ENCODE measurements around the gene AHNAK. TPM values are rescaled to one million over a fixed set of nuclear protein-coding genes. Genes with fewer than 3 reads are reported as not detected.

The AHNAK gene
- total and polyA plus RNA-seq, 9 donors, result 114 to 699 (median 540) TPM

DNA sequence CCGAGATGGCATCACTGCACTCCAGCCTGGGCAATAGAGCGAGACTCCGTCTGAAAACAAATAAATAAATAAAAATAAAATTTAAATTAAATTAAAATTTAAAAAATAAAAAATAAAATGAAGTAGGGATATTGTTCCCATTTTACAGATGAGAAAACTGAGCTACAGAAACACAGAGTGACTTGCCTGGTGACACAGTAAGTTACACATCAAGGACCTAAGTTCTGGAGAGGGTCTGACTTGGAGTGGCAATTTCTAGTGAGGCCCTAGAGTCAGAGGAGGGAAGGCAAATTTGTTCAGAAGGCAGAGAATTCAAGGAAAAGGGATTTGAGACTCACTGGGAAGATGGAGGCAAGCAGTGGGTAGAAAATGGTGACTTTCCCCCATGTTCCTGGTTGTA lies 125.7 kb downstream of the AHNAK start:
- Histone ChIP-seq H3K4me3 (no peak overlapping the region), H3K9me3 (no peaks in the 10 kb centered on the region), H3K27me3 (no peaks in the 10 kb centered on the region), H3K36me3 (no peaks in the 10 kb centered on the region), H3K27ac (no peak overlapping the region), H3K4me1 (ENCODE audit: insufficient read depth) (peaks cover 15% of the 10 kb centered on the region)
- TF ChIP-seq EP300 (IDR thresholded peaks at IDR 0.05), result no peak
- TF ChIP-seq, protein P1, sequence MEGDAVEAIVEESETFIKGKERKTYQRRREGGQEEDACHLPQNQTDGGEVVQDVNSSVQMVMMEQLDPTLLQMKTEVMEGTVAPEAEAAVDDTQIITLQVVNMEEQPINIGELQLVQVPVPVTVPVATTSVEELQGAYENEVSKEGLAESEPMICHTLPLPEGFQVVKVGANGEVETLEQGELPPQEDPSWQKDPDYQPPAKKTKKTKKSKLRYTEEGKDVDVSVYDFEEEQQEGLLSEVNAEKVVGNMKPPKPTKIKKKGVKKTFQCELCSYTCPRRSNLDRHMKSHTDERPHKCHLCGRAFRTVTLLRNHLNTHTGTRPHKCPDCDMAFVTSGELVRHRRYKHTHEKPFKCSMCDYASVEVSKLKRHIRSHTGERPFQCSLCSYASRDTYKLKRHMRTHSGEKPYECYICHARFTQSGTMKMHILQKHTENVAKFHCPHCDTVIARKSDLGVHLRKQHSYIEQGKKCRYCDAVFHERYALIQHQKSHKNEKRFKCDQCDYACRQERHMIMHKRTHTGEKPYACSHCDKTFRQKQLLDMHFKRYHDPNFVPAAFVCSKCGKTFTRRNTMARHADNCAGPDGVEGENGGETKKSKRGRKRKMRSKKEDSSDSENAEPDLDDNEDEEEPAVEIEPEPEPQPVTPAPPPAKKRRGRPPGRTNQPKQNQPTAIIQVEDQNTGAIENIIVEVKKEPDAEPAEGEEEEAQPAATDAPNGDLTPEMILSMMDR (IDR thresholded peaks at IDR 0.05), result no peak
- TF ChIP-seq POLR2A (IDR thresholded peaks at IDR 0.05), result no peak
- intact Hi-C loops (cut with DNase I), result loop anchor here in 1 of 4 donors (10.0 kb wide), 1 partner anchor 274 kb away; no protein-coding TSS in a partner anchor
- 94 to 97% (median 96%) methylated on average over 3 of the region's 3 CpGs for WGBS, 3 donors
- DNase-seq, result no peak

DNA sequence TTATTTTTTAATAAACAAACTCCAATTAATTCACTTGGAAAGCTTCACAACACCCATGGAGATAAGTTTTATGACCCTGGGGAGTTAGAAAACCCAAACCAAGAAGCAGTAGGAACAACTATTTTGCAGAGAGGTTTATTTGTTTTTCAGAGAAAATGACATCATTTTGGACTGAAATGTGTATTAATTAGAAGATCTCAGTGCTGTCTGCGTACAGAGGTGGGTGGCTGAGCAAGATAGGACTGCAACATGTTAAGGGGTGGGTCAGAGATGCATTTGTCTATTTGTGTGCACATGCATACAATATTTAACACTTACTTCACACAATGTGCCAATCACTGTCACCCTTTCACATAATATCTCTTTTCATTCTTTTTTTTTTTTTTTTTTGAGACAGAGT lies 126.7 kb downstream of the AHNAK start:
- no peak for DNase-seq
- H3K9me3 ChIP-seq, result no peaks in the 10 kb centered on the region
- H3K4me1 ChIP-seq (ENCODE audit: insufficient read depth), result peaks cover 15% of the 10 kb centered on the region
- H3K36me3 ChIP-seq, result no peaks in the 10 kb centered on the region
- H3K4me3 ChIP-seq, result no peak overlapping the region
- TF ChIP-seq EP300 (IDR thresholded peaks at IDR 0.05) (no peak), POLR2A (IDR thresholded peaks at IDR 0.05) (no peak)
- TF ChIP-seq, protein P1 (IDR thresholded peaks at IDR 0.05), result no peak
- H3K27ac ChIP-seq, result peak overlapping the region in 1 of 2 donors; percentile 47
- H3K27me3 ChIP-seq, result no peaks in the 10 kb centered on the region
- 7 to 24% (median 16%) methylated on average over 1 of the region's 1 CpG for WGBS, 3 donors
- intact Hi-C loops (cut with DNase I), result loop anchor here in 1 of 4 donors (5.0 to 10.0 kb wide), 2 partner anchors 137 to 275 kb away; no protein-coding TSS in a partner anchor

DNA sequence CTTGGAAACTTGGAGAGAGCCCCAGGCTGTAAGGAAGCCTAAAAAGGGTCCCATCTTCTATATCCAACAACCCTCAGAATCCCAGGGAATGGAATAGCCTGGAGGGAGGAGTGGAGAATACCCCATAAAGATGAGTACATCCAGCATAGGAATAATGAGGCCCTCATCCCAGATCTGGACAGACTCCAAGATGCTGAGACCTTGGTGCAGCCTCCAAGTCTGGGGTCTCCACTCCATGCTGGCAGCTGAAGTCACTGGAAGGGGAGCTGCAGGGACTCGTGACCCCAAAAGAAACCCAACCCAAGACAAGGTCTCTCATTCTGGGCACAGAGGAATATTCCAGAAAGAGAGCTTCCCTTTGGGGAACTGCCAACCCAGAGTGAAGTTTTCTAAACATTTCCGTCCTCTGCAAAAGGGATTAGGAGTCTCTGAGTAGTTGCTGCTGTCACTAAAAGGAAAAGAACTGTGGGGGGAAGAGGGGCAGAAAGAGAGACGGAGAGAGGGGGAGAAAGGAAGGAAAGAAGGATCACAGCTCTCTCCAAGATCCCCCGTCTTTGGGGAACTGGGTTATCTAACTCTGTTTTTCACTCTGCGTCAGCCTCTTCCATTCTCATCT lies 127.2 kb downstream of the AHNAK start:
- TF ChIP-seq EP300 (IDR thresholded peaks at IDR 0.05) (no peak), POLR2A (IDR thresholded peaks at IDR 0.05) (no peak)
- TF ChIP-seq, protein P1 (IDR thresholded peaks at IDR 0.05), result no peak
- WGBS, 3 donors, result 6 to 10% (median 9%) methylated on average over 5 of the region's 5 CpGs
- Histone ChIP-seq H3K4me1 (ENCODE audit: insufficient read depth) (peaks cover 13% of the 10 kb centered on the region), H3K27ac (peak overlapping the region; percentile 47 to 59), H3K36me3 (no peaks in the 10 kb centered on the region), H3K27me3 (no peaks in the 10 kb centered on the region), H3K4me3 (no peak overlapping the region), H3K9me3 (no peaks in the 10 kb centered on the region)
- intact Hi-C loops (cut with DNase I), result loop anchor here in 1 of 4 donors (5.0 kb wide), 1 partner anchor 138 kb away; no protein-coding TSS in a partner anchor
- no peak for DNase-seq

DNA sequence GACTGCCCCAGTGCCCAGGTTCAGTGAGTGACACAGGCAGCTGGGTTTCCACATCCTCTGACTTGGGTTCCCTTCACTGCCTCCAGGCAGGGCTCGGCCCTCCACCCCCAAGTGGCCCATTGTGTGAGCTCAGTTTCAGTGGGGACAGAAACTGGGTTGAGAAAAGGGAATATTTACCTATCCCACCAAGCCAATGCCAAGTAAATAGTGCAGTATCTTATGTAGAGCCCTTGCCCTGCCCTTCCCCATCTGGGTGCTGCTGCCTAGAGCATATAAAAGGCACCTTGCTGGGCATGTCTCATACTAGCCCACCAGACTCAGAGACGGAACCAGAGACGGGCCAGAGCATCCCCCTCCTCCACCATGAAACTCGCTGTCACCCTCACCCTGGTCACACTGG lies 127.9 kb downstream of the AHNAK start, which contains the start of gene SCGB1A1:
Gene SCGB1A1 (plus strand): TSS at position 301 of the 400 bp plus-strand sequence. CDS start 63 bp downstream, at position 364.
- no peak for DNase-seq
- no peaks in the 10 kb centered on the region for H3K27me3 ChIP-seq
- H3K4me1 ChIP-seq (ENCODE audit: insufficient read depth), result peaks cover 13% of the 10 kb centered on the region
- WGBS, 3 donors, result 75 to 97% (median 90%) methylated on average over 4 of the region's 4 CpGs
- H3K9me3 ChIP-seq, result no peaks in the 10 kb centered on the region
- H3K27ac ChIP-seq, result peak within 1 kb of the TSS; percentile 47 to 59
- TF ChIP-seq POLR2A (IDR thresholded peaks at IDR 0.05), result no peak
- TF ChIP-seq EP300 (IDR thresholded peaks at IDR 0.05), result no peak
- TF ChIP-seq, protein P1 (IDR thresholded peaks at IDR 0.05), result no peak
- no peak within 1 kb of the TSS for H3K4me3 ChIP-seq
- no peaks in the 10 kb centered on the region for H3K36me3 ChIP-seq
- intact Hi-C loops (cut with DNase I), result loop anchor here in 1 of 4 donors (5.0 kb wide), 1 partner anchor 139 kb away; no protein-coding TSS in a partner anchor

All from ovary (tissue), 9 donors.